ENCODE measurements around the gene XKRX. TPM values are rescaled to one million over a fixed set of nuclear protein-coding genes. Genes with fewer than 3 reads are reported as not detected.

XKRX gene
- under 0.01 TPM in 1 of 2 replicates, not detected in the other for total RNA-seq

- DNase-seq (ENCODE audit: low read depth): no peak
- no peak for TF ChIP-seq CTCF (IDR thresholded peaks at IDR 0.05; ENCODE audit: insufficient read depth, low read depth, low read length)
- H3K4me3 ChIP-seq (ENCODE audit: low read depth, low read length): peak within 1 kb of the TSS; percentile 48
These were observed at the start of gene XKRX for GRCh38 chrX:100928660-100929613. Gene XKRX, minus strand, starts transcription at chrX:100928917. Its CDS starts 613 bp downstream, at chrX:100928304.

DNA sequence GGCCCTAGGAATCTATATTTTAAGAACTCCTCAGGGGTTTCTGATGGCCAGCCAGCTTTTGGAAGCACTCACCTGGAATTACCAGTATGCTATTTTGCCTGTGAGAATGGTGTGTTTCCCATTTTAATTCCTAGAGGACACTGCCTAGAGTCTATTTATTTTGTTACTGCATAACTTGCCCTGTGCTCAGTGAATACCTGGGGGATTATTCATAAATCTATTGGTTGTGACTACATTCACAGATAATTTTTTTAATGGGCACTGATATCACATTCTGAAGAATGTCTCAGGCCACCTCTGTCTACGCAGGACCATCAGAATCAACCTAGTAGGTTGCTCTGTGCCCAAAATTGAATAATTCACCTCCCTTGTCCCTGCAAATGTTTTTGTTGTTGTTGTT is 47.5 kb upstream of the XKRX start:
- DNase-seq (ENCODE audit: low read depth): no peak
- TF ChIP-seq CTCF (IDR thresholded peaks at IDR 0.05; ENCODE audit: insufficient read depth, low read depth, low read length): no peak
- H3K4me3 ChIP-seq (ENCODE audit: low read depth, low read length): no peak overlapping the region

DNA sequence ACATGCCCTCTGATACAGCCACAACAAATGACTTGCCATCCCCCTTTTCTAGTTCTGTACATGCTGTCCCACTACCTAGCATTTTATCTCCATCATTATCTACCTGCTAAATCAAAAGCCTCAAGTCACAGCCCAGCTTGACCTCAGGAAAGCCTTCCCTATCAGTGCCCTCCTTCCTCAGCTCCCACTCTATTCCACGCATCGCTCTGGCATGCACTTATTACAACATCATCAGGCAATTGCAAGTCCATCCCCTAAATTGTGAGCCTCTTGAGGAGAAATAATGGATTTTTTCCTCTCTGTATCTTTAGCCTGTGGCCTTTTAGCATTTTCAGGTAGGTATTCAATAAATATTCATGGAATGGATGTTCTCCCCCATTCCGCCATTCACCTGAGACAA is 46.5 kb upstream of the XKRX start:
- H3K4me3 ChIP-seq (ENCODE audit: low read depth, low read length): no peak overlapping the region
- peak; percentile 10 for DNase-seq (ENCODE audit: low read depth)
- no peak for TF ChIP-seq CTCF (IDR thresholded peaks at IDR 0.05; ENCODE audit: insufficient read depth, low read depth, low read length)

DNA sequence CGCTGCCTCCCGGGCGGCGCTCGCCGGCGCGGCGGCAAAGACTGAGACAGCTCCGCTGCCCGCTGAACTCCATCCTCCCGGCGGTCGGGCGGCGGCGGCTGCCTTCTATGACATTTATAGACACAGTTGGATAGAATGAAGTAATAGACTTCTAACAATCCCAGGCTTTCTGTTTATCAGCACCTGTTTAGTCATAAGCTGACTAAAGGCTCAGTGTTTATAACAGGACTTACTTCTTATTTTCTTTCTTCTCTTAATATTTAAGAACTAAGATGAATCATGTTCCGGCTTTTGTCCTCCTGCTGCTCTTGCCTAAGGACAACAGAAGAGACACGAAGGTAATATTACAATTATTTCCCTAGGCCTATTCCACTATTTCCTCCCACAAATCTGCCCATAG is 44.7 kb upstream of the XKRX start:
- no peak for TF ChIP-seq CTCF (IDR thresholded peaks at IDR 0.05; ENCODE audit: insufficient read depth, low read depth, low read length)
- DNase-seq (ENCODE audit: low read depth): peak; percentile 10
- H3K4me3 ChIP-seq (ENCODE audit: low read depth, low read length): no peak overlapping the region

DNA sequence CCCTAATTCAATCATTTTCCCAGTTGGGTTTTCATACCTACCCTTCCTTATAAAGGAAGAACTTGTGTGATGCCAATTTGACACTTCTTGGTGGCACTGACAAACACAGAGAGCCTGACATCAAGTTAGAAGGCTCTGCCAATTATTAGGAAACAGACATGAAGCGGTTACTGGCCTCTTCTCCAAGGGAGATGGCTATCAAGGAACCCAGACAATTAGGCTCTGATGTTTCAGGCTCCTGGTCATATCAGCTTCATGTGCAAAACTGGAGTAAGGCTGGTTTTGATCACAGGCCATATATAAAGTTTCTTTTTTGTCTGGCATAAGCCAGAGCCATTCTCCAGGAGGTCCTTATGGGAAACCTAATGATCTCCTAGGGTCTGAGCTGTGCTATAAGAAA is 41.2 kb upstream of the XKRX start:
- TF ChIP-seq CTCF (IDR thresholded peaks at IDR 0.05; ENCODE audit: insufficient read depth, low read depth, low read length): no peak
- no peak overlapping the region for H3K4me3 ChIP-seq (ENCODE audit: low read depth, low read length)
- DNase-seq (ENCODE audit: low read depth): no peak

DNA sequence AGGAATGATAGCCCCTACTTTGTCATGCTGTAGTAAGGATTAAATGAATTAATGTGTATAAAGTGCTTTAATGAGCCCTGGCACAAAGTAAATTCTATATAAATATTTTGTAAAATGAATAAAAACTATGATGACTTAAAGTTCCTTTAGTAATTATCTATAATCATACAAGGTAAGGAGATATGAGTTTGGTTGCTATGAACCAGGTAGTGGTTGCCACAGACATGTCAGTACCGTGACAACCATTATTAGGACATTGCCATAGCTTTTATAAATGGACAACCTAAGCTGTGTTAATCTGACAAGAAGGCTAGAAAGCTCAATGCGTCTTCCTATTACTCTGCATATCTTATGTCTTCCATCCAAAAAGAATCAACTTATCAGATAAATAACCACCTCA is 40.7 kb upstream of the XKRX start, which contains the start of gene ARL13A:
Gene ARL13A (plus strand): TSS at position 301 of the 400 bp plus-strand sequence. CDS start 3,982 bp downstream, outside the sequence.
- H3K4me3 ChIP-seq (ENCODE audit: low read depth, low read length): no peak within 1 kb of the TSS
- TF ChIP-seq CTCF (IDR thresholded peaks at IDR 0.05; ENCODE audit: insufficient read depth, low read depth, low read length): no peak
- no peak for DNase-seq (ENCODE audit: low read depth)
